Endometrial microvascular endothelial cells (primary cell): Measurements from ENCODE around the gene MEAK7. TPM values are rescaled to one million over a fixed set of nuclear protein-coding genes. Genes with fewer than 3 reads are reported as not detected.

Experiments used
- in situ Hi-C: cut with HindIII; loops from 2 replicates; pipeline ENCODE4 v1.10.0; 2017; ENCODE audit warnings: low sequenced_read_pairs, low pct_unique_long_range_greater_than_20kb; ENCODE audit errors: inconsistent ontology term
- total RNA-seq: library from RNA; depleted of rRNA; stranded (reverse); fragments of >200 nt; gene quantifications from one replicate; pipeline ENCODE4 v1.2.3, GENCODE V29; 2015; ENCODE audit errors: inconsistent ontology term

The MEAK7 gene
- total RNA-seq, 1 donor from 2014 or later, result 26.3 TPM

DNA sequence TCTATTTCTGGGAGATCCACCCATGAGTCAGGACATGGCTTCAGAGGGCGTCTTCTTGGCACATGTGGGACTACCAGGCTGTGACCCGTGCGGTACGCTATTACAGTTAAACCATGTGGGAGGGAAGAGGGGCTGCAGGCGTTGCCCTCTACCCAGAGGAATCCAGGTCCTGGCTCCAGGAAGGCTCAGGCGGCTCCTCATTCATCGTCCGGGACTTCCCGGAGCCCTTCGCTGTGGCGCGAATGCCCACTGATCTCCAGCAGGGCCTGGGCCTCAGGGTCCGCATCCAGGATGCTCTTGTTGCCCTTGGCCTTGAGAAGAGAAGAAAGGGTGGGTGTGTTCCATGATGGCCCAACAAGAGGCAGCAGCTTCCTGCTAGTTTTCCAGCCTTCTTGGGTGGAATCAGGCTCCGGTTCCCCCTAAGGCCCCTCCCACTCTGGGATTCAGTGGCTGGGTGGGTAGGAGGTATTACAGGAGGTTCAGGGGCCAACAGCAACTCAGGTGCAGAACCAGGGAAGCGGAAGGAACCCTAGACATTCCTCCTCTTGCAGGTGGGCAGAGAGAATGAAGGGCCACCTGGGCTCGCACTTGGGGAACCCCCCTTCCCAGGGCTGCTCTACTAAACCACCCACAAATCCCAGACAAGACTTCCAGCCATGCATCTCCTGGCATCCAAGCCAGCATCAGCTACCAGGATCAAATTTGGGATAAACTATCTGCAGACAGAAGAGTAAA lies 24.6 kb downstream of the MEAK7 start:
- in situ Hi-C loops, result no loop called here

DNA sequence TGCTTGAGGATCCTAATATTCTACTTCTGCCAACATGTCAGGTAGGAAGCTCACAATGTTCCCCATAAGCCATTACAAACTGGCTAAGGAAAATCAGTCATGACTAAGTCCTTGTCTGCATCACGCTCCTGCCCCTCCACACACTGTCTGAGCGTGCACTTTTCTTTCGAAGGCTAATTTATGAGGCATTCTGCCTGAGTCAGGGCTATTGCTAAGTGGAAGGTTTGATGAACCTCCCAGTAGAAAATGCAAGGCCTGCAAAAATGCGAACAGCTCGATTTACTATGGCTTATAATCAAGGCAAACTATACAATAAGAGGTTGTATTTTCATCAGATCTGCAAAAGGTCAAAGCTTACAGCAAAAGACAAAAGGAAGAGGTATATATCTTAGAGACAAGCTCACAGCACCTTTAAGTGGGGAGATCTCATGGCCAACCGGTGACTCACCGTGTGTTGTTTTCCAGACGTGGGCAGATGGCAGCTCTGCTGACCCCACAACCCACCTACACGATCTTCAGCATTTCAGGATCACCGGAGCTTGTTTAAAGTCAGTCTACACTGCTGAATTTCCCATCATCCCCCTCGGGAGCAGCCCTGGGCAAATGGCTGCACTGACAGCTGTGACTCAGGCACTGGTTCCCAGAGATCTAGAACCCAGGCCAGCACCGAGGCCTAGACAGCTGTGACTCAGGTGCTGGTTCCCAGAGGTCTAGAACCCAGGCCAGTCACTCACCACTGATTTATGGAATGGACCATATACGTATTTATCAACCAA lies 26.1 kb downstream of the MEAK7 start:
- in situ Hi-C loops, result no loop called here

DNA sequence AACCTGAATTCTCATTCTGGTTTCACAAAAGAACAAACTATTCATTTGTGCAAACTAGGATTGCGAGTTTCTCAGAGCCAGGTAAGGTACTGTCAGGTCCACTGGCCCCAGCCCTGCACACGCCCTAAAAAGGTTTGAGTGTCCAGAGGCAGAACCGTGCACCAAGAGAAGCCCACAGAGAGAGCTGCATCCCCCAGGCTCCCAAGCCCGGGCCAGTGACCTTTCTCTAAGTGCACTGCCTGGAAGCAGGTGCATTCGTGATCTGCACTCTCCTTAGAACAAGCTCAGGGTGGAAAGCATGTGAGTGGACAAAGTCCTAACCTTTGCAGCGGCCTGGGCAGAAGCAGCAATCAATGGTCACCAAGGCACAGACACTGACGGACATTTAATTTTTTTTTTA lies 26.8 kb downstream of the MEAK7 start:
- in situ Hi-C loops, result no loop called here

DNA sequence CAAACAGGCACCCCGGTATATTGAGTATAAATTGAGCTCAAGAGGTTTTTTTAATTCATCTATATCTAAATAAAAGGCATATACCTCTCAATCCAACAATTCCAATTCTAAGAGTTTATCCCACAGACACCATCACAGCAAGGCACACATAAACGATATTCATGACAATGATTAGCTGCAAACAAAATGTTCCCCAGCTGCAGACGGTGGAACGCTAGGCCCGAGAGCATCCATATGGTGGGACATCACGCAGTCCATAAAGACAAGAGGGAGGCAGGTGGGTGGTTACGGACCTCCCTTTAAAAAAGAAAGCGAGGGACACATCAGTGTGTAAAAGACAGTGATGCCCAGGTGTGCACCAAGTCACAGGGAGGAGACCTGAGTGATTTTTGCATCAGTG lies 28.1 kb downstream of the MEAK7 start:
- in situ Hi-C loops, result no loop called here

DNA sequence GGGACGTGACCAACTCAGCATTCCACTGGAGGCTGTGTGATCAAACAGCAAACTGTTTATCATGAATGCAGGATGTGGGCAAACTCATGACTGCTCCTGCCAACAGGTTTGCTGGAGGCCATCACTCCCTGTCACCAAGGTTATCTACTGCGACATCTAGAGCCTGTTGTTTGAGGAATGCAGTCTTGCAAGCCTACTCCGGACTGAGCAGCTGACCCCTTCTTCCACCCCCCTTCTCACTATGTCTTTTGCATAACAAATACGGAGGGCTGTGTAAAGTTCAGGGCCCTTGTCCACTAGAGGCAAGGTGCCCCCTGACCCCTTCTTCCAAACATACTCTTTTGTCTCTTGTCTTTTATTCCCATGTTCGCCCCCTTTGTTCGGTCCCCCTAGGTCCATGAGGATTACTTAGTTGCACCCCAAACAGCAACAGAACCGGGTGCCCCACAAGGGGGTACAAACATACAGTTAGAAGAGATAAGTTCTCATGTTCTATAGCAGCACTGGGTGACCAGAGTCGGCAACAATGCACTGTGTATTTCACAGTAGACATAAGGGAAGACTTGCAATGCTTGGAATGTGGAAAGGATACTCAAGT lies 28.7 kb downstream of the MEAK7 start:
- in situ Hi-C loops, result no loop called here

DNA sequence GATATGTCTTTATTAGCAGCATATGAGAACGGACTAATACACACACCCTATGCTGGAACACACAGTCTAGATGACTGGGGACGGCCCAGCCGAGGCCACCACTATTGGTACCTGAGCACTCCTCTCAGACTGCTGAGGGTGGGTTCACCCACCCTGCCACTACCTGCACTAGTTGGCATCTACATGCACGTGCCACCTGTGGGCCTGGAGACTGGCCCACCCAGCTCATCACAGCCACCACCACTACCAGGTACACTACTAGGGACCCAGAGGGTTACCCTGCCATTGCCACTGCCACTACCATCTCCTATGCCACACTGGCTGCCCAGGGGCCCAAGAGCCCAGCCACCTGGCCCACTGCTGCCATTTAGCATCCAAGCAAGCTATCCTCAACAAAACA lies 32.5 kb downstream of the MEAK7 start:
- in situ Hi-C loops, result no loop called here

DNA sequence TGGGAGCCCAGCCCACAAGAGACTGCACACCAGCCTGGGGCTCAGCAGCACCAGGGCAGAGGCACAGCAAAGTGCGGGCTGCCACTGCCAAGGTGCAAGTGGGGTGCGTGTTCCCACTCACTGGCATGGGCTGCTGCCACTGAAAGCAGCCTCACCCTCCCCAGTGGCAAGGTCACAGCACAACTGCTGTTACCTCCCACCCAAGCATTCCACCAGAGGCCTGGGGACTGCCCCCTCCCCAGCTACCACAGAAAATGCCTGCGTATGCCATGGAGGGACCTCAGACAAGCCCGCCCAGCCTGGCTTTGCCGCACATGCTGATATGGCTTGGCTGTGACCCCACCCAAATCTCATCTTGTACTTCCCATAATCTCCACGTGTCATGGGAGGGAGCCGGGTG lies 33.1 kb downstream of the MEAK7 start:
- in situ Hi-C loops, result no loop called here

DNA sequence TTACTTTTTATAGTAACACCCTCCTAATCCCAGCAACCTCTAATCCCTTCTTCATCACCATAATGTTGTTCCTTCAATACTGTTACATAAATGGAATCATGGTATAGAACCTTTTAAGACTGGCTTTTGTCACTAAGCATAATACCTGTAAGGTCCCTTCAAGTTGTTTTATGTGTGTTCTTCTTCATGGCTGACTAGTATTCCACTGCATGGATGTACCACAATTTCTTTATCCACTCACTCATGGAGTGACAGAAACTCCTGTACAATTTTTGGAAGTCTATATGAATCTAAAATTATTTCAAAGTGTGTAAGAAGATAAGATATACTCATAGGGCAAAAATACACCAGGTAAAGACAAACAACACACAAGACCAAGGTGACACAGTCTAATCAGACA lies 36.8 kb downstream of the MEAK7 start:
- in situ Hi-C loops, result no loop called here

DNA sequence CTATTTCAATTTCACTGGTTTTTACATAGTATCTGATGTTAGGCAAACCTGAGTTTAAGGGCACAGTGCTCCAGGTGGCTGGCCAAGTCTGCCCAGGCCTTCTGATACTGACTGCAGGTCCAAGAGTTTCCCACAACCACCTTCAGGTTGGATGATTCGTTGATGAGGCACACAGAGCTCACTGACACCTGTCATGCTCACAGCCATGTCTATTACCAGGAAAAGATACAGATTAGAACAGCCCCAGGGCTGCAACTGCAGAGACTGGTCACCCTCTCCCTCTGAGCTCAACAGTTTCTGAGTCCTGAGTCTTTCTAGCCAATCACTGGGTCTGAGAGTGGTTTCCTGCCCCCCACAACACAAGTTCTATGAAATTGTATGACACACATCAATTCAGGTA lies 37.2 kb downstream of the MEAK7 start:
- in situ Hi-C loops, result no loop called here

DNA sequence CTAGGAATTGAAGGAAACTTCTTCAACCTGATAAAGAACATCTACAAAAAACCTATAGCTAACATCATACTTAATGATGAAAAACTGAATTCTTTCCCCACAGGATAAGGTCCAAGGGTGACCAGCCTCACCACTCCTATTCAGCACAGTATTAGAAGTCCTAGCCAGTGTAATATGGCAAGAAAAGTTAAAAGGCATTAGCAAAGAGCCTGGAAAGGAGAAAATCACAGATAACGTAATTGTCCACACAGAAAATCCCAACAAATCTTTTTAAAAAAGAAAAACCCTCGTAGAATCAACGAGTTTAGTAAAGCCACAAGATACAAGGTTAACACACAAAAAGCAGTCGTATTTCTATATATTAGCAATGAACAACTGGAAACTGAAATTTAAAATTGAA lies 37.8 kb downstream of the MEAK7 start:
- in situ Hi-C loops, result no loop called here

DNA sequence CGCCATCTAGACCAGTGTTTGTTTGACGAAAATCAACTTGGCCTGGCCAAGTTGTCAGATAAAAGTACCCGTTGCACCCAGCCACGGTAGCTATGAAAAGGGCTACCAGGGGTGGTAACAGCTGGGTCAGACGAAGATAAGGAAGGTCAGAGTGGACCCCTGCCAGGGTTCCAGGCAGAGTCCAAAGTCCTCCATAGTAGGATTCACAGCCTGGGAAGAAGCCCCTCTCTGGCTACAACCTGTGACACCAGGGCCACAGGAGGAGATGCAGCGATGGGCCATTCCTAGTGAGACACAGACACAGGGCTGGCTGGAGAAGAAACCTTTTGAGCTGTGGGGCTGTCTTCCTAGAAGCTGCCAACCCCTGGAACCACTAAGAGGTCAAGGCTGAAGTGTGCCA lies 39.3 kb downstream of the MEAK7 start:
- in situ Hi-C loops, result no loop called here

DNA sequence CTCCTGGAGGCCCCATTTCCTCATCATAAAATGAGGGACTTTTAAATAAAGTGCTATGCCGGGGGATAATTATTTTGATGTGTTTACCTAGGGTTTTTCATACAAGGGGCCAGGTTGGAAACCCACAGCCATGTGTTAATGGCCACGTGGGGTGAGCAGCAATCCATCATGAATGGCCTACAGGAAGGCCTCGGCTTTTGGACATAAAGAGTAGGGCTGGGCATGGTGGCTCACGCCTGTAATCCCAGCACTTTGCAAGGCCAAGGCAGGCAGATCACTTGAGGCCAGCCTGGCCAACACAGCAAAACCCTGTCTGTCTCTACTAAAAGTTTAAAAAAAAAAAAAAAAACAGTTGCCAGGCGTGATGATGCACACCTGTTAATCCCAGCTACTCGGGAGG lies 40.3 kb downstream of the MEAK7 start:
- in situ Hi-C loops, result no loop called here

DNA sequence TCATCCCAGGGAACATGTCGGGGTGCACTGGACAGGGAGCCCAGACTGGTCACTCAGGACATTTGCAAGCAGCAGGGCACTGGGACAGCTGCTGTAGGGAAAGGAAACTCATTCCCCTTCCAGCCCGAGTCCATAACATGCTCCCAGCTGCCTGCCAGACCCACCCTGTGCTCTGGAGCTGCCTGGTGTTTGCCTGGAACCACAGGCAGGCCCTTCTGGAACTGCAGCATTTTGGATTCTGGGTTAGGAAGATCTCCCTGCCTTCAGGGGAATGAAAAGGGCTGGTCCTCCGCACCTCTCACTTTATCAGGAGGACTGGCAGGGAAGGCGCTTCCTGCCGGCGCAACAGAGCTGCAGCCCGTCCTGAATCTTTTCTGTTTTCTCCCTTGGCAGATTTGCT lies 41.2 kb downstream of the MEAK7 start:
- in situ Hi-C loops, result no loop called here

DNA sequence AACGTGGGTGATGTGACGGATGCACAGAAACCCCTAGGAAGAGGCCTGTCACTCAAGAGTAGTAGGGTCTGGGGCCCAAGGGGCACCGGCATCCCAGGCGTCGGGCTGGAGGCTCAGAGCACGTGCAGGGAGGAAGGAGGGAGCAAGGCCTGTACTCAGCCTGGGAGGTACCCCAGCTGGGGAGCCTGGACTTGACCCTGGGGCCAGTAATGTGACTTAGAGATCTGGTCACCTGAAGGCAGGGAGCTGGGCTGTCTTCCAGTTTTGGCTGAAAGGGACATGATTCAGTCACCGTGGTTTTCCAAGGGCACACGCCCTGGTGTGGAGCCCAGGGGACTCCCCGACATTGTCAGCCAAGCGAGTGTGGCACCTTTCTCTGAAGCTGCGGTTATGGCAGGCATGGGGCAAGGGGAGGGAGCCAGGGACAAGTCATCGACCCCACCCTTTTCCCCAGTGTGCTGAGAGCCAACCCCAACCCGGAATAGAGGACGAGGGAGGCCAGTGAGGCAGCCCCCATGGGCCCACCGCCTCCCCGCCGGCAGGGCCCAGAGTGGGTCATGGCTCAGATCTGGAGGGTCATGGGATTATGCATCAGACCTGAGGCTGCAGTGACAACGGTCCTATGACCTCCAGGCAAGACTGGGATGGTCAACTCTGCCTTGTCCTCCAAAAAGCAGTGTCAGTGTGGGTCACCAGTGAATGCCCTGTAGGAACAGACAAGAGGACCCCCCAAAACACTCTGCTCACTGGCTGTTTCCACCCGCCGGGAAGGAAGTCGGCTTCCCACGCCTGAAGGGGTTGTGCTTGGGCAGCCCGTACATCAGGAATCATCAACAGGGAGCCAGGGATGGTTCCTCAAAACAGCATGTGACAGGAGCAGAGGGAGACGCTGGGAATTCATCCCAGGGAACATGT lies 41.9 kb downstream of the MEAK7 start:
- in situ Hi-C loops, result no loop called here

DNA sequence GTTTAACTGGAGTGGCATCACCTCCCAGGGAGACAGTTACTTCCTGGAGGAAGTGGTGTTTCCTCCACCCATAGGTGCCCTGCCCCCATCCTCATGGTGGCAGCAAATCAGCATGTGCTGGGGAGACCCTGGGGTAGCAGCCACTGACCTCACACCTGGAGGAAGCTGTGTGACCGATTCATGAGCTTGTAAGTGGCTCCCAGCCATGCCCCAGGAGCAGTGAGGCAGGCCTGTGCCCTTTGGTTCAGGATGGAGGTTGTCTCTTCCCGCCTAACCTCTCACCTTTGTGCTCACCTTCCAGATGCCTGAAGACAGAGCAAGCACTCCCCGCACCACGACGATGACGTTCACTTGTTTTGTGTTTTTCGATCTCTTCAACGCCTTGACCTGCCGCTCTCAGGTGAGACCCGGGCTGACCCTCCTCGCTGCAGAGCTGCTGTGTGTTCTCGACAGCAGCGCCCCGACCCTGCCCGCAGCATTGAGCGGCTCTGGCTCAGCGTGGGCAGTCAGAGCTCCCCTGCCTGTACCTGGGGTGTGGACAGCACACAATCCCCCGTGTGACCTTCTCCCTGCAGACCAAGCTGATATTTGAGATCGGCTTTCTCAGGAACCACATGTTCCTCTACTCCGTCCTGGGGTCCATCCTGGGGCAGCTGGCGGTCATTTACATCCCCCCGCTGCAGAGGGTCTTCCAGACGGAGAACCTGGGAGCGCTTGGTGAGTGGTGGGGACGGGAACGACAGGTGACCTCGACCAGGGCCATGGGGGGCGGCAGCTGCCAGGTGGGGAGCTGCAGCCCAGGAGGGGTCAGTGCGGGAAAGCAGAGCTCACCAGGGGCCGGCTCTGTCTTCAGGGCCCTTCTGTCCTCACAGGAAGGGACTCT lies 42.8 kb downstream of the MEAK7 start:
- in situ Hi-C loops, result no loop called here

DNA sequence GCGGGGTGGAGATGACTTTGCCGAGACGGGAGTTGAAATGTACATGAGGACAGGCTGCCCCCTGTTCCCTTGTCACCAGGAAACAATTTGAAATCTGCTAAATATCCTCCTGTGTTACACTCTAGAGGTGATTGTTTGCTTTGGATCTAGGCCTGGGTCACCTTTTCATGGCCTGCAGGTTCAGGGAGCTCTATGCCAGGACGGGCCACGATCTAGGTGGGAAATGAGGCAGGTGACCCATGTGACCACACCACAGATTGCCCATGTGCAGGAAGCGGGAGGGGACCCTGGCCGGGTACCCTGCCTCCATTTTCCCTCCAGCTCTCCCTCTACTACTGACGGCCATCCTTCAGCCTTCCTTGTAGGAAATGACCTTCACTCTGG lies 43.4 kb downstream of the MEAK7 start:
- in situ Hi-C loops, result no loop called here

DNA sequence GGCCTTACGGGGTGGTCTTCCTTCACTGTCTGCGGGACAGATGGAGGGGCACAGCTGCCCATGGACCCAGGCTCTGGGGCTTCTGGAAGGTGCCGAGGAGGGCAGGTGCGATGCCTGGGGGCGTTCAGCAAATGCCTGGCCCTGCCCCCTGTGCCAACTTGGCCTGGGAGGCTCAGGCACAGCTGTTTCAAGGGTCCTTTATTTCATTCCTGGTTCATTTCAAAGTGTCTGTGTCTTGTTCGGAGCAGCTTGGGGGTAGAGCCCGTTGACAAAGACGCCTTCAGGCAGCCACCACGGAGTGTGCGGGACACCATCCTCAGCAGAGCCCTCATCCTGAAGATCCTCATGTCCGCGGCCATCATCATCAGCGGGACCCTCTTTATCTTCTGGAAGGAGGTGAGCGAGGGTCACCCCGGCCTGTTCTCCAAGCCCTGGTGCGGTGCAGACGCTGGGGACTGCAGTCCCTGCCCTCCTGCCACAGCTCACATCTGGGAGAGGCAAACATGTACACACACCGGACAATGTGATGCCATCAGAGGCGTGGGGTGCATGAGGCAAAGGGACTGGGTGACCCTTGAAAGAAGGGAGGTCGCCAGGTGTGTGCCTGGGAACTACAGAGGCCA lies 43.9 kb downstream of the MEAK7 start:
- in situ Hi-C loops, result no loop called here

DNA sequence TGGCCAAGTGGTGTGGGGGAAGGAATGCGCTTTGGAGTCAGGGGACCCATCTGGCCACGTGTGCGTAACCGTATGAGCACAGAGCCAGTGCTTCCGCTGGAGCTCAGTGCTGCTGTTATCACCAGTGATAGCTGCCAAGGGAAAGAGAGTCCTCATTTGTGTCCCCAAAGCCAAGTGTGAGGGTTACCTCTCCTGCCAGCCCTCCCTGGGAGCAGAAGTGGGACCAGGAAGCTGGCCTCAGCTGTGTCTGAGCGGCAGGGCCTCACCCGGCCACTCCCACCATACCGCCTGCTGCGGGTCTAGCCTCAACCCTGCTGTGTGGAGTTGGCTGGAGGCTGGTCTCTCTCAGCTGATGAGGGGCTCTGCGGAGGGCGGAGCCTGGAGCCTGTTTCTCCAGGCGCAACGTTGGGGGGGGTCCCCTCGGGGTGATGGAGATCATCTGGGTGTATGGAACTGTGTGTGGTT lies 44.5 kb downstream of the MEAK7 start:
- in situ Hi-C loops, result no loop called here
